DMS 273 treated with DMSO at 0.1 percent for 48 hours (cell line): Measurements from ENCODE around the gene CAPN1.
A peak's percentile ranks its signal among the peaks of the same experiment; 100 is the strongest.
"Not testable (repeated sequence)": the region's sequence is repeated elsewhere in the genome, so short reads cannot be mapped to it uniquely, and the experiment has no call there.

Experiments used
- DNase-seq: peaks from one replicate; lab custom pipeline; 2025; lab: John Stamatoyannopoulos, UW

Gene CAPN1

DNA sequence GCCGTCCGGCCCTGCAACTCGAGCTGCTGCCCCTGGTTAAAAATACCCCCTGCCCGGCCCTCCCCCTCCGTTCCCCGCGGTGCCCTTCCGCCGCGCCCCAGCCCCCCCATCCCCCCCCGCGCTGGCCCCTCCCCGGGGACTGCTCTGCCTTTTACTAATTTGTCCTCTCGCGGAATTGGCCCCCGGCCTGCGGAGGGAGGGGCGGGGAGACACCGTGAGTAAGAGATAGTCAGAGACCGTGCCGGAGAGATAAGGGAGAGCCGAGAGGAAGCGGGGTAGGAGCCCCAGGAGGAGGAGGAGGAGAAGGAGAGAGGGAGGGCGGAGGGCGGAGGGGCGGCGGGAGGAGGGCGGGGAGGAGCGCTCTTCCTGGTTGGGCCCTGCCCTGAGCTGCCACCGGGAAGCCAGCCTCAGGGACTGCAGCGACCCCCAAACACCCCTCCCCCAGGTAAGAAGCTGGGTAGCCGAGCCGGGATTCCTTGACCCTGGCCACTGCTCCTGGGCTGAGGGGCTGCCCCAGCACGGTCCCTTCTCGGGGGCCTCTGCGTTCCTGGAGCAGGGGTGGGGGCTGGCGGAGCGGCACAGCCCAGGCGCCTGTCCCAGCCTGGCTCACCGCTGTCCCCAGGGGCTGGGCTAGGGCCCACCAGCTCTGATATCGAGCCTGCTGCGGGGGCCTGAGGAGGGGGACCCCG is at the start of gene CAPN1:
TSS of gene CAPN1 (plus strand) at position 360 of the 689 bp plus-strand sequence. CDS start 774 bp downstream, outside the sequence.
- DNase-seq, result peak; percentile 21

DNA sequence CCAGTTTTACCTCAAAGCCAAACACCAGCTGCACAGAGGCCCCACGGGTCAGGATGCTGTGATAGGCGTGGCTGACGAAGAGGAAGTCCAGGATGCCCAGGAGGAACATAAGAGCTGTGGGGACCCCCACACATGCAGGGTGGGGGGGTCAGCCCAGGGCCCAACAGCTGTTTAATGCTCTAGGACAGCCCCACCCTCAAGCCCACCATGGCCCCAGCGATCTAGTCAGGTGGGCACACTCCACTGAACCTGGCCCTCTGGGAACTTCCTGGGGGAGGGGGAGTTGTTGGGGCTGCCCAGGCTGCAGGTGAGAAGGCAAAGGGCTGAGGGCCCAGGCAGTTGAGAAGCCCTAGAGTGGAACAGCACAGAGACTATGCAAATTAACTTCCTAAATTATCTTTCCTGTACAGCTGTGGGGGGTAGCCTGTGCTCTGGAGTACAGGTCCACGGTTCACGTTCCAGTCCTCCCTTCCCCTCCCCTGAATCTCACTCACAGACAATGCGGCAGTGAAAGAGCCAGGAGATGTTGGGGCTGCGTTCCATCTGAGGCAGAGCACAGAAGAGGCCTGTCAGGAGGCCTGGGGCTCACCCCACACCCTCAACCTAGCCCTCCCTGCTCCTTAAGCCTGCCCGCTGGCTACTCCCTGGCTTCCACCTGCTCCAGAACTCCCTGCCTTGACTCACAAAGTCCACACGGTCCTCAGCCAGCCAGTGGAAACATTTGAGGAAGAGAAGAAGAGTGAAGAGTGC is 49.3 kb upstream of the CAPN1 start:
- DNase-seq, result no peak

DNA sequence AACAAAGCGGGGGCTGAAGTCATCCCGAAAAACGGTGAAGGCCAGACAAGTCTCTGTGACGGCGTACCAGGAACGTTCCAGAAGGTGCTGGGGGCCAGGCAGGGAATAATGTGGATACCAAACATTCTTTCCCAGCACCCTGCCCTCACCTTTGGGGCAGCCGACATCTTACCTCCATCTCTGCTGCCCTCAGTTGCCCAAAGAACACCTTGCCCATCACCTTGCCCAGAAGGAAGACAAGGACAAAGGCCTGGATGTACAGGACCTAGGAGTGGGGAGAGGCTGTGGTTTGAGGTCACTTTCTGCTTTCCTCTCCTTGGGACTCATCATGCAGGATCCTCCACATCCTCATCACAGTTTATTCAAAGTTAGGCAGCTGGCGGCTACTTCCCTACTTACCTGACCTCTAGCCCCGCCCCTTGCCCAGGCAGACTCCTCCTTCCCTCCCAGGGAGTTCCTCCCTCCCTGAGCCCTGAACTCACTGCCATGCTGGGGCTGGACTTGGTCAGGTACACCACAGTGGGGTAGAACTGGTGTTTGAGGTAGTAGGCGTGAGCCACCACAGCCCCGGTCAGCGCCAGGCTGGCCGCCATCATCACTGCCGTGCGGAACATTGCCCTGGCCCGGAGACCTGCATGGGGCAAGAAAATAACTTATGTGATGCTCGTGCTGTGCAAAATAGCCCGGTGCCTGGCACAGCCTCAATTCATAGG is 48.6 kb upstream of the CAPN1 start:
- DNase-seq, result no peak

DNA sequence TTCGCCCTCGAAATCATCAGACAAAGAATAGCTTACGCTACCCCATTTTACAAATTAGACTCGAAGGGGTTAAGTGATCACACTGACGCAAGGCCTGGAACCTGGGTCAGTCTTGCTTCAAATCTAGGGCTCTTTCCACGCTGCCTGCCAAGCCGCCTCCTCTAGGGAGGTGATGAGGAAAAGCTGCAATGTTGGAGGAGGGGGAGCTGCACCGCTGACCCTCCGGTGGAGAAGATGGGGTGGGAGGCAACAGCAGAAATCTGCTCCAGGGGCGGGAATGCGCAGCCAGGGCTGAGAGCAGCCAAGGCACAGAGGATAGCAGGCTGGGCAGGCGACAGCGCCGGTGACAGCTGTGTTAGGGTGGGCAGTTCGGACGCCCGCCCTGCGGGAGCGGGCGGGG is 48.0 kb upstream of the CAPN1 start:
- no peak for DNase-seq

DNA sequence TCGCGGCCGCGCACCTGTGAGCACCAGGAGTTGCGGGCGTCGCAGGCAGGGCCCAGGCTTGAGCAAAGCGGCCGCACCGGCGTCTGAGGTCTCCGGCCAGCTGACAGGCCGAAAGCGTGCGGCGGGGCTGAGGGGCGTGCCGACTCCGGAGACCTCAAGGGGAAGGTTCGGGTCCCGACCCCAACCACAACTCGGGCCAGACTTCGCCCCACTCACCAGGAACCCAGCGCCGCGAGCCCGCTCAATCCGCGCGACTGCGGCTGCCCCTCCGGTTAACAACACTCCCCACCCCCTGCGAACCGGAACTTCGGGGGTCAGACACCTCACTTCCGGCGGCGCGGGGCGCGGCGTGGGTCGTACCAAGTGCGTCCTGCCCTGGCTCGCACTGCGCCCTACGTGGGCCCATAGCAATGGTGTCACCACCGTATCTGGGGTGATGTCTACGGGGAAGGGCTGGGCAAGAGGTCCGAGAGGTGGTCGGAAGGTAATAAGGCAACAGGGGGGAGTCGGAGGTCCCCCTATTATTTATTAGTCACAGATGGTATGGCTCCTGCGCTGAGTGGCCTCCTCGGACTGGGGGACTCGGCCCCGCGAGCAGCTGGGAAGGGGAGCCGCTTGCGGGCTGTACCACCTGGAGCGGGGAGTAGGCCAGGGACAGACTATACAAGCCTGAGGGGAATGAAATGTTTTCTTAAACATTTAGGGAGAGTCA is 47.3 kb upstream of the CAPN1 start, which contains the start of gene SYVN1:
TSS of gene SYVN1 (minus strand) at position 280 of the 712 bp plus-strand sequence. CDS start 918 bp downstream, outside the sequence.
- peak; percentile 63 for DNase-seq

DNA sequence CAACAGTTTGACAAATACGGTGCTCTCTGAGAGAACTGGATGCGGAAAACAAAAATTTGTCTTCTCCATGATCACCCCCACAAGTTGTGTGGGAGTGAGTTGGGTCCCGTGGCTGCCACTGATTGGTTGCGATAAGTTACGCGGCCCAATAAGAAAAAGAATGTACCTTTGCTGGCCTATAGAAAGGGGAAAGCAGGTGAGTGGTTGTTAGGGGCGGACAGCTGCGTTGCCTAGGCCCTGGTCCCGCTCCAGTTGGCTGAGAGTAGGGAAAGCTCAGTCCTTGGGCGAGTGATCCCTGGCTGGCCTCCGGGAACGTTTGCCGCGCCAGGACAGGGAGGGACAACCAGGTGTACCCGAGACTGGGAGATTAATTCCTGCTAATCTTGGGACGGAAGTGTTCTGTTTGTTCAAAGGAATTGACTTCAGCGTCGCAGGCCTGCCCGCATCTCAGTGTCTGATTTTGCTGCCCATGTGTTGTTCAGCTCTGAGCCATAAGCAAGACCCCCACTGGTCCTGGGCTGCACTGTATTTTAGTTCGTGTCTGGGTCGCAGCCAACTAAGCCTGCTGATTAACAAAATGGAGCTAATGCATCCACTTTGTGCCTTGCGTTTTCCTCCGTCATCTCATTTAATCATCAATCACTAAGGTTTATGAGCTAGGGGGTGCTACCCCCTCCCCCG is 46.6 kb upstream of the CAPN1 start:
- peak; percentile 92 for DNase-seq

DNA sequence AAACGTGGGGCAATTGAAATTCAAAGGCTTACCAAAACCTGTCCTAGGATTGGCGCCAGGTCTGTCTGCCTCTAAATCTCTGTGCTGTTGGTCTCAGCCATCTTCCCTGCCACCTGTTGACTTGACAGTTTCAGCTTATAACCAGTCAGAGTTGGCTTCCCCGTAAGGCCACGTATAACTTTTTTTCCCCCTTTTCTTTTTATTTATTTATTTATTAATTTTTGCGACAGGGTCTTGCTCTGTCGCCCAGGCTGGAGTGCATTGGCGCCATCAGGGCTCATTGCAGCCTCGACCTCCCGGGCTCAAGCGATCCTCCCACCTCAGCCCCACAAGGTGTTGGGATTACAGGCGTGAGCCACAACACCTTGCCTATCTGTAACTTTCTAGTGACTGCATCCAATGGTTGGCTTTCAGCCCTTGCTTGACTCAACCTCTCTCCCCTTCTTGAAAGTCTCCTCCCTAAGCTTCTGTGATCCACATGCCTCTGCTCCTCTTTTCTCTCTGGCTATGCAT is 46.0 kb upstream of the CAPN1 start:
- no peak for DNase-seq

DNA sequence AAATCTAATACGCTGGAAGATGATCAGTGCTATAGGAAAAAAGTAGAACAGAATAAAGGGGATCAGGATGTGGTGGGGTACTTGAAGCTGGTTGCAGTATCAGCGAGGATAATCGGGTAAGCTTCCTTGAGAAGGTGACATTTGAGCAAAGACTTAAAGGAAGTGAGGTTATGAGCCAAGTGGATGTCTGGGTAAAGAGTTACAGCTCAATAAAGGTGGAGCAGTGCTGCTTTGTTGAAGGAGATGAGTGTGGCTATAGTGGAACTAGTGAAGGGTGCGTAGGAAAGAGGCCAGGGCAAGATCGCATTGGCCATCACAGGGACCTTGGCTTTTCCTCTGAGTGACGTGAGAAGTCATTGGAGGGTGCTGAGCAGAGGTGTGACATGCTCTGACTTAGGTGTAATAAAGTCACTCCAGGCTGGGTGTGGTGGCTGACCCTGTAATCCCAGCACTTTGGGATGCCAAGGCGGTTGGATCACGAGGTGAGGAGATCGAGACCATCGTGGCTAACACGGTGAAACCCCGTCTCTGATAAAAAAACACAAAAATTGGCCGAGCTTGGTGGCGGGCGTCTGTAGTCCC is 45.1 kb upstream of the CAPN1 start:
- DNase-seq, result no peak

DNA sequence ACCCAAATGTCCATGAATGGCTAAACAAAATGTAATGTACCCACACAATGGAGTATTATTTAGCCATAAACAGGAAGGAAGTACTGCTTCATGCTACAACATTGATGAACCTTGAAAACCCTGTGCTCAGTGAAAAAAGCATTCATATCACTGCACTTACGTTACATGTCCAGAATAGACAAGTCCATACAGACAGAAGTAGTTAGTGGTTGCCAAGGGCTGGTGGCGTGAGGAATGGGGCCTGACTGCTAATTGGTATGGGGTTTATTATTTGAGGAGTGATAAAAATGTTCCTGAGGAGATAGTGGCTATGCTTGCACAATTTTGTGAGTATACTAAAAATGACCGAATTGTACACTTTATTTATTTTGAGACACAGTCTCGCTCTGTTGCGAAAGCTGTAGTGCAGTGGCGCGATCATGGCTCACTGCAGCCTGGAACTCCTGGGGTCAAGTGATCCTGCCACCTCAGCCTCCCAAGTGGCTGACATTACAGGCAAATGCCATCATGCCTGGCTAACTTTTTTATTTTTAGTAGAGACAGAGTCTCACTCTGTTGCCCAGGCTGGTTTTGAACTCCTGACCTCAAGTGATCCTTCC is 39.7 kb upstream of the CAPN1 start:
- DNase-seq, result no peak

DNA sequence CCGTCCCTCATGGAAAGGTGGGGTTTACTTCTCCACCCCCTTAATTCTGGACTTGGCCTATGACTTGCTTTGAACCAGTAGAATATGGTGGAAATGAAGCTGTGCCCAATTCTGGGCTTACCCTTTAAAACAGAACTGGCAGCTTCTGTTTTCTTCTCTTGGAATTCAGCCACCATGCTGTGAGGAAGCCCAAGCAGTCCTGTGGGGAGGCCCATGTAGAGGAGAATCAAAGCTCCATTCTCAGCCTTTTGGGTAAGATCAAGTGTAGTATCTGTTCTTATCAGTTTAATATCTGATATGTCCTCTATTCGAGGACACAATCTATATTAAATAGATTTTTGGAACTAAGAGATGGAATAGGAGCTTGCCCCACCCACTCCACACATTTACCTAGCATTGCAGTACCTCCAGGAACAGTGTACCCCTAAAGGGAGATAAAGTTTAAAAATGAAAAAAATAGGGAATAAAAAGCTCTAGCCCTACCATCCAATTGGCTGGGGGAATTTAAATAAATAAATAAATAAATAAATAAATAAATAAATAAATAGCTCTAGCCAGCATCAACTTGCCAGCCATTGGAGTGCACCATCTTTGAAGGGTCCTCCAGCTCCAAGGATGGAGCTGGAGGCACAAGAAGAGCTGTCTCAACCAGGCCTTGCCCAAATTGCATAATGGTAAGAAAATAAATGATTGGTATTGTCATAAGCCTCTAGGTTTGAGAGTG is 34.2 kb upstream of the CAPN1 start:
- DNase-seq, result no peak

DNA sequence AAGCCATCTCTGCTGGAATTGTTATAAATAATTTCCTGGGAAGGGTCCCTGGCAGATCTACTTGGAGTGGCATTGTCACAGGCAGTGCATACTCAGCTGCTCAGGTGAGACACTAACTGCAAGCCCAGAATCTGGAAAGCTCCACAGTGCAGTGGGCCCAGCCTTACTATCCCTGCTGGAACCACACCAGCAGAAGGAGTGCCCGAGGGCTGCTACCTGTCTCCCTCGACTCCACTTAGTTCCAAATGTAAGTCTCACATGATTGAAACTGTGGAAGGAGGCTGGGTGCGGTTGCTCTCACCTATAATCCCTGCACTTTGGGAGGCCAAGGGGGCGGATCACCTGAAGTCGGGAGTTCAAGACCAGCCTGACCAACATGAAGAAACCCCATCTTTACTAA is 33.1 kb upstream of the CAPN1 start:
- no peak for DNase-seq

DNA sequence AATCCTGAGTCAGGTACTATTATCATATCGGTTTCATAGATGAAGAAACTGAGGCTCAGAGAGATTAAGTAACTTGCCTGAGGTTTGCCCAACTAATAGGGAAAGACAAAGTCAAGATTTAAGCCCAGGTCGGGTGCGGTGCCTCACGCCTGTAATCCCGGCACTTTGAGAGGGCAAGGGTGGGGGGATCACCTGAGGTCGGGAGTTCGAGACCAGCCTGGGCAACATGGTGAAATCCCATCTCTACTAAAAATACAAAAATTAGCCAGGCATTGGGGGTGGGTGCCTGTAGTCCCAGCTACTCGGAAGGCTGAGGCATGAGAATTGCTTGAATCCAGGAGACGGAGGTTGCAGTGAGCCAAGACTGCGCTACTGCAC is 31.6 kb upstream of the CAPN1 start:
- not testable (repeated sequence) for DNase-seq

DNA sequence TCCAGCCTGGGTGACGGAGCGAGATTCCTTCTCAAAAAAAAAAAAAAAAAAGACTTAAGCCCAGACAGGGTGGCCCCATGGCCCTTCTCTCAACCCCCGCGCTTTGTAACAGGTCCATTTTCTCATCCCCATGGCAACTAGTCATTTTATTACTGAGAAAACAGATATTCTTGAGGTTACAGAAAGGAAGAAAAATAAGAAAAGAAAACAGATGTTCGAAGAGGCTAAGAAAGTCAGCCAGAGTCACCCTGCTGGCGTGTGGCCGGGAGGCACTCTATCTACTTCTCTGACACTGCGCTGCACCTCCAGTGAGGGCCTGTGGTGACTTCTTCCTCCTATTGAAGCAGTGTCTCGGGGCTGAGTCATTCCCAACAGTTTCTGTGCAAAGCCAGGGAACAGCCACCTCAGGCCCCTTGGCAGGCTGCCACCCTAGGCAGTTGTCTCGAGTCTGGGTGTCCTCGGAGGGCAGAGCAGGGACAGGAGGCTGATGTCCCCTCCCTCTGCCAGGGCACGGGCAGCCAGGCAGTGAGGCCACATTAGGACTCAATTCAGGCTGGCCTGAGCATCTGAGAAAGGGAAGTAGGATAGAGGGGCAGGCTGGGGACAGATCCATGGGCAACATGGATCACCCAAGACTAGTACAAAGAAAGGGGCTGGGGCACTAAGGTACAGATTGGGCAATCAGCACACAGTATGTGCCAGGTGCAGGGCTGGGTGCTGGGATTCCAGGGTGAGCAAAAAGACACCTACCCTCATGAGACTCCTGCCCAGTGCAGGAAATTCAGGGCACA is 31.0 kb upstream of the CAPN1 start:
- DNase-seq, result no peak

DNA sequence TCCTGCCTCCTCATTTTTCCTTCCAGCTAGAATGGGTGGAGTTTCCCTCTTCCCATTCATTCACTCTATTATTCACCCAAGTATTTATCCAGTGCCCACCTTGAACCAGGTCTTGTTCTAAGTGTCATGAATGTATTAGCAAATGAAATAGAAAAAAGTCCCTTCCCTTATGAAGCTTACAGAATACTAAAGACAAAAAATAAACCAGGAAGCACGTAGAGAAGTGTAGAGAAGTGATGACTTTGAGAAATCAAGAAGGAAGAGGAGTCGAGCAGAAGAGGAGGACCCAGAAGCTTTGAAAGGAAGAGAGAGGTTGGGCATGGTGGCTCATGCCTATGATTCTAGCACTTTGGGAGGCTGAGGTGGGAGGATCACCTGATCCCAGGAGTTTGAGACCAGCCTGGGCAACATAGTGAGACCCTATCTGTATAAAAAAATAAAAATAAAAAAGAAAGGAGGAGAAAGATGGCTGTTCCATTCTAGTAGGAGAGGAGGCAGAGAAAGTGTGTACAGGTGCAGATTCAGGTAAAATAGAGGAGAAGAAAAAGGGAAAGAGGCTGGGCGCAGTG is 30.3 kb upstream of the CAPN1 start:
- DNase-seq, result no peak

DNA sequence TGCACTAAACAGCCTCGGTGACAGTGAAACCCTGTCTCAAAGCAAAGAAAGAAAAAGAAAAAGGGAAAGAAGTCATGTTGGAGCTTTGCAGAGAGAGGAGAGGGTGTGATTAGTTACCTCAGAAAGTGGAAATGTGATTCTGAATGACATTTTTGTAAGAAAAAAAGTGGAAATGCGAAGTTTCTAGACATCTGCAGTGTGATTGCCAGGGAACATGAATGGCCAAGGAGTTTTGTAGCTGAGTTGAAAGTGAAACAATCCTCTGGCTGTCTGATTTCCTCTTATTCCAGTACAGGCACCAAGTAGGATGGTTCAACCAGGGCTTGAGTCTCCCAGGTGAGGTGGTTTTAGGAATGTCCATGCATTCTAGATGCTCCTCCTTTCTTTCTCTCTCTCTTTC is 29.6 kb upstream of the CAPN1 start:
- no peak for DNase-seq

DNA sequence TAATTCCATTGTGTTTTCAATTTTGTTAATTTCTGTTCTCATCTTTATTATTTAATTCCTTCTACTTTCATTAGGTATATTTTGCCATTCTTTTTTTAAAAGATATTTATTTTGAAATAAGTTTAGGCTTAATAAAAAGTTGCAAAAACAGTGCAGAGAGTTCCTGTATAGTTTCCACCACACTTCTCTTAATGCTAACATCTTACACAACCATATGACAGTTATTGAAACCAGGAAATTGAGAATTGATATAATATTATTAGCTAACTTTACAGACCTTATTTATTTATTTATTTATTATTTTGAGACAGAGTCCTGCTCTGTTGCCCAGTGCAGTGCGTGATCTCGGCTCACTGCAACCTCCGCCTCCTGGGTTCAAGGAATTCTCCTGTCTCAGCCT is 25.5 kb upstream of the CAPN1 start:
- DNase-seq, result no peak

DNA sequence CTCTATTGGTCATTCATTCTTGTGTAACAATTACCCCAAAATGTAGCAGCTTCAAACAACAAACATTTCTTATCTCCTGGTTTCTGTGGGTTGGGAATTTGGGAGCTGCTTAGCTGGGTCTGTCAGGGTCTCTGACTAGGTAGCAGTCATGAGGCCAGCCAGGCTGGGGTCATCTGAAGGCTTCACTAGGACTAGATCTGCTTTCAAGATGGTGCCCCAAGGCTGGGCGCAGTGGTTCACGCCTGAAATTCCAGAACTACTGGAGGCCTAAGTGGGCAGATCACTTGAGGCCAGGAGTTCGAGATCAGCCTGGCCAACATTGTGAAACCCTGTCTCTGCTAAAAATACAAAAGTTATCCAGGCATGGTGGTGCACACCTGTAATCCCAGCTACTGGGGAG is 24.8 kb upstream of the CAPN1 start:
- DNase-seq, result no peak

DNA sequence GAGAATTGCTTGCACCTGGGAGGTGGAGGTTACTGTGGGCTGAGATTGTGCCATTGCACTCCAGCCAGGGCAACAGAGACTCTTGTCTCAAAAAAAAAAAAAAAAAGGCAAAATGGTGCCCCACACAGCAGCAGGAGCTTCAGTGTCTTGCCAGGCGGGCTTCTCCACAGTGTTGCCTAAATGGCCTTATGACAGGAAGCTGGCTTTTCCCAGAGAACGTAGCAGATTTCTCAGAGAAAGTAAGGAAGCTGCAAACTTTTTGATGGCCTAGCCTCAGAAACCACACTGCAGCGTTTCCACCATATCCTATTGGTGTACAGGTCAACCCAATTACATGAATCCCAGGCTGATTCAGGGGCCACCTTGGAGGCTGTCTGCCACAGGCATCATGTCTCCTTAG is 24.4 kb upstream of the CAPN1 start:
- no peak for DNase-seq

DNA sequence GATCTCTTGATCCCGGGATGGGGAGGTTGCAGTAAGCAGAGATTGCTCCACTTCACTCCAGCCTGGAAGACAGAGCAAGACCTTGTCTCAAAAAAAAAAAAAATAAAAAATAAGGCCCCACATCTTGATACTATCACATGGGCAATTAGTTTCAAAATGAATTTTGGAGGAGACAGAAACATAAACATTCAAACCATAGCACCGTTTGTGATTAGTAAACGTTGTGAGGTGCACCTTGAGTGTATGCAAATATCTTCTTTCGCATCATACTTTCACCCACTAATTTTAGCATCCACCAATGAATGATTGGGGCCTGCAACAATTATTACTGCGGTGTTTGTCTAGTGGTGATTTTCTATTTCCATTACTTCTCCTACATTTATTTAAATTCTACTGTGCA is 22.7 kb upstream of the CAPN1 start:
- DNase-seq, result no peak
